HG03460 (cell line): ENCODE measurements around the gene DISC1.

ENCODE experiments used
- ATAC-seq: cut with Tn5 transposase; IDR thresholded peaks from one replicate; pipeline ENCODE4 v1.9.1; 2021; ENCODE audit not compliant: unreplicated experiment

DISC1 gene

GRCh38 chr1:232018231-232019025 is 391.8 kb downstream of the DISC1 start:
- ATAC-seq = no peak

- no peak for ATAC-seq
Observed at GRCh38 chr1:232019026-232019340, 392.4 kb downstream of the DISC1 start.

GRCh38 chr1:232020352-232020751 is 393.8 kb downstream of the DISC1 start:
- ATAC-seq = no peak

GRCh38 chr1:232029315-232029714 is 402.7 kb downstream of the DISC1 start:
- ATAC-seq = no peak

- no peak for ATAC-seq
Observed at GRCh38 chr1:232031156-232031555, 404.6 kb downstream of the DISC1 start.

GRCh38 chr1:232033285-232033684 is 406.7 kb downstream of the DISC1 start:
- no peak for ATAC-seq

GRCh38 chr1:232034556-232034955 is 408.0 kb downstream of the DISC1 start:
- ATAC-seq = no peak

GRCh38 chr1:232036181-232036933 is 409.8 kb downstream of the DISC1 start:
- ATAC-seq = no peak

GRCh38 chr1:232037774-232038388 is 411.3 kb downstream of the DISC1 start:
- no peak for ATAC-seq

GRCh38 chr1:232038706-232039677 is 412.4 kb downstream of the DISC1 start:
- no peak for ATAC-seq

- no peak for ATAC-seq
Observed at GRCh38 chr1:232040260-232040659, 413.7 kb downstream of the DISC1 start.

GRCh38 chr1:232044728-232045127 is 418.1 kb downstream of the DISC1 start:
- ATAC-seq = no peak

- no peak for ATAC-seq
Observed at GRCh38 chr1:232045139-232045994, 418.8 kb downstream of the DISC1 start.

- ATAC-seq = no peak
Observed at GRCh38 chr1:232046451-232047306, 420.1 kb downstream of the DISC1 start.

- no peak for ATAC-seq
Observed at GRCh38 chr1:232047473-232047872, 420.9 kb downstream of the DISC1 start.

GRCh38 chr1:232048481-232048880 is 421.9 kb downstream of the DISC1 start:
- ATAC-seq = no peak

GRCh38 chr1:232049335-232049734 is 422.7 kb downstream of the DISC1 start:
- ATAC-seq = no peak

- ATAC-seq = no peak
Observed at GRCh38 chr1:232057217-232057895, 430.8 kb downstream of the DISC1 start.
